ENCODE measurements around the gene COG5. TPM values are rescaled to one million over a fixed set of nuclear protein-coding genes. Genes with fewer than 3 reads are reported as not detected.
A peak's percentile ranks its signal among the peaks of the same experiment; 100 is the strongest.
"Not testable (repeated sequence)": the region's sequence is repeated elsewhere in the genome, so short reads cannot be mapped to it uniquely, and the experiment has no call there.

Gene COG5
- total RNA-seq, 1 experiment from 2014 or later = 31.1 TPM

GRCh38 chr7:107228291-107228690 is 335.4 kb downstream of the COG5 start:
- DNase-seq (ENCODE audit: low read depth) = peak; percentile 25

GRCh38 chr7:107224374-107225223 is 339.1 kb downstream of the COG5 start:
- DNase-seq (ENCODE audit: low read depth) = no peak

GRCh38 chr7:107220806-107221205 is 342.9 kb downstream of the COG5 start:
- not testable (repeated sequence) for DNase-seq (ENCODE audit: low read depth)

- no peak for DNase-seq (ENCODE audit: low read depth)
Observed at GRCh38 chr7:107220356-107220755, 343.4 kb downstream of the COG5 start.

GRCh38 chr7:107219563-107220244 is 344.0 kb downstream of the COG5 start:
- no peak for DNase-seq (ENCODE audit: low read depth)

- DNase-seq (ENCODE audit: low read depth) = no peak
Observed at GRCh38 chr7:107213945-107214344, 349.8 kb downstream of the COG5 start.

GRCh38 chr7:107213193-107213788 is 350.4 kb downstream of the COG5 start:
- DNase-seq (ENCODE audit: low read depth) = no peak

- DNase-seq (ENCODE audit: low read depth) = no peak
Observed at GRCh38 chr7:107212725-107213124, 351.0 kb downstream of the COG5 start.

GRCh38 chr7:107210400-107210799 is 353.3 kb downstream of the COG5 start:
- DNase-seq (ENCODE audit: low read depth) = no peak

GRCh38 chr7:107209565-107209964 is 354.2 kb downstream of the COG5 start:
- no peak for DNase-seq (ENCODE audit: low read depth)

- no peak for DNase-seq (ENCODE audit: low read depth)
Observed at GRCh38 chr7:107208563-107208962, 355.2 kb downstream of the COG5 start.

- peak; percentile 49 for DNase-seq (ENCODE audit: low read depth)
Observed at GRCh38 chr7:107208024-107208521, 355.6 kb downstream of the COG5 start.

GRCh38 chr7:107207459-107207858 is 356.3 kb downstream of the COG5 start:
- no peak for DNase-seq (ENCODE audit: low read depth)

- no peak for DNase-seq (ENCODE audit: low read depth)
Observed at GRCh38 chr7:107206706-107207105, 357.0 kb downstream of the COG5 start.

- no peak for DNase-seq (ENCODE audit: low read depth)
Observed at GRCh38 chr7:107206136-107206535, 357.6 kb downstream of the COG5 start.

GRCh38 chr7:107203607-107204006 is 360.1 kb downstream of the COG5 start:
- DNase-seq (ENCODE audit: low read depth) = no peak

- peak; percentile 51 for DNase-seq (ENCODE audit: low read depth)
Observed at GRCh38 chr7:107201795-107202450, 361.8 kb downstream of the COG5 start.

- DNase-seq (ENCODE audit: low read depth) = no peak
Observed at GRCh38 chr7:107196834-107197610, 366.7 kb downstream of the COG5 start.

GRCh38 chr7:107194052-107194451 is 369.7 kb downstream of the COG5 start:
- DNase-seq (ENCODE audit: low read depth) = no peak

- DNase-seq (ENCODE audit: low read depth) = no peak
Observed at GRCh38 chr7:107190090-107190489, 373.6 kb downstream of the COG5 start.

GRCh38 chr7:107187774-107188173 is 375.9 kb downstream of the COG5 start:
- no peak for DNase-seq (ENCODE audit: low read depth)

All from LHCN-M2 (cell line).